Thyroid gland (tissue), 4 donors: ENCODE data around the gene ARL15.

Source experiments
- POLR2A ChIP-seq, 2 donors: fragments of 450-650 bp; IDR thresholded peaks; one replicate each; pipeline ENCODE4 v1.6.1; 2017; ENCODE audit warnings: antibody characterized with exemption in 2 of 2, mild to moderate bottlenecking in 2 of 2, moderate library complexity in 1 of 2
- TF ChIP-seq, protein P1 (sequence below), 6 experiments: fragments of 200-600 bp in 3 of 6; fragments of 450-650 bp in 3 of 6; sonication (generic) in 3 of 6; IDR thresholded peaks; one replicate each; pipeline ENCODE4 v1.5.1; 2016 to 2019; ENCODE audit warnings: antibody characterized with exemption in 6 of 6, mild to moderate bottlenecking in 2 of 6, inconsistent platforms in 1 of 6, moderate library complexity in 1 of 6

DNA sequence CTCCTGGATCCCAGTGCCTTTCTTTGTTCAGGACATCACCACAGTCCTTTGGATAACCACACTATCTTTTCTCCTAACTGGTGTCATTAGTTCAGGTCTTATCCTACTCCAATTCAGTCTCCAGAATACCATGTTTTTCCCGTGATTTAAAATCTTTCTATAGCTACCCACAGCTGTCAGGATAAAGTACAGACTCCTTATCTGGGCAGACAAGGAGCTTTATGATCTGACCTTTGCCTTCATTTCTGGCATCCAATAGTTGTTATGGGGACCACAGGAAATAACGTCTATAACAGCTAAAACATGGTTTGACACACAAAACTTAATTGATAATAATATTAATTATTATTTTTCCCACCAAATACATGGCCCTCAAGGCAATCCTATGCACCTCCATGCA, 125.6 kb downstream of the ARL15 start:
- TF ChIP-seq POLR2A (IDR thresholded peaks at IDR 0.05): no peak
- TF ChIP-seq, protein P1, sequence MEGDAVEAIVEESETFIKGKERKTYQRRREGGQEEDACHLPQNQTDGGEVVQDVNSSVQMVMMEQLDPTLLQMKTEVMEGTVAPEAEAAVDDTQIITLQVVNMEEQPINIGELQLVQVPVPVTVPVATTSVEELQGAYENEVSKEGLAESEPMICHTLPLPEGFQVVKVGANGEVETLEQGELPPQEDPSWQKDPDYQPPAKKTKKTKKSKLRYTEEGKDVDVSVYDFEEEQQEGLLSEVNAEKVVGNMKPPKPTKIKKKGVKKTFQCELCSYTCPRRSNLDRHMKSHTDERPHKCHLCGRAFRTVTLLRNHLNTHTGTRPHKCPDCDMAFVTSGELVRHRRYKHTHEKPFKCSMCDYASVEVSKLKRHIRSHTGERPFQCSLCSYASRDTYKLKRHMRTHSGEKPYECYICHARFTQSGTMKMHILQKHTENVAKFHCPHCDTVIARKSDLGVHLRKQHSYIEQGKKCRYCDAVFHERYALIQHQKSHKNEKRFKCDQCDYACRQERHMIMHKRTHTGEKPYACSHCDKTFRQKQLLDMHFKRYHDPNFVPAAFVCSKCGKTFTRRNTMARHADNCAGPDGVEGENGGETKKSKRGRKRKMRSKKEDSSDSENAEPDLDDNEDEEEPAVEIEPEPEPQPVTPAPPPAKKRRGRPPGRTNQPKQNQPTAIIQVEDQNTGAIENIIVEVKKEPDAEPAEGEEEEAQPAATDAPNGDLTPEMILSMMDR (IDR thresholded peaks at IDR 0.05): no peak
